H1 (cell line): ENCODE measurements around the gene DMRTC1B. TPM values are rescaled to one million over a fixed set of nuclear protein-coding genes. Genes with fewer than 3 reads are reported as not detected.
A peak's percentile ranks its signal among the peaks of the same experiment; 100 is the strongest.
"Not testable (repeated sequence)": the region's sequence is repeated elsewhere in the genome, so short reads cannot be mapped to it uniquely, and the experiment has no call there.

Experiments
- CTCF ChIA-PET: fragments of 300-600 bp; sonication (Branson Sonifier 250); formaldehyde crosslinking; loops from one replicate; lab custom pipeline; 2021; ENCODE audit not compliant: partially characterized antibody; lab: Charles Lee
- POLR2A ChIA-PET: fragments of 300-600 bp; sonication (Branson Sonifier 250); formaldehyde crosslinking; loops from one replicate; lab custom pipeline; 2021; ENCODE audit warnings: inconsistent platforms; ENCODE audit not compliant: partially characterized antibody; lab: Charles Lee
- DNase-seq, 2 experiments: peaks; one replicate each; pipeline versions ENCODE4 v3.0.0 to v3.0.0-alpha.2; 2010 to 2022; ENCODE audit warnings: low spot score in 2 of 2, low read depth in 1 of 2, mixed read lengths in 1 of 2
- FAIRE-seq: peaks from 2 replicates; lab custom pipeline; 2011; peaks lifted over from hg19 to GRCh38; lab: Jason Lieb, UNC
- H2AFZ ChIP-seq: 2 replicates; pipeline ENCODE4 v1.8.1; 2012; ENCODE audit warnings: low read length, inconsistent platforms
- H2AK5ac ChIP-seq: 2 replicates; pipeline ENCODE4 v1.6.1; 2013; ENCODE audit warnings: low read depth, low read length
- H2BK120ac ChIP-seq: replicated peaks from 2 replicates; pipeline ENCODE3; 2013; ENCODE audit warnings: low read depth, low read length, inconsistent platforms
- H2BK12ac ChIP-seq: 2 replicates; pipeline ENCODE4 v1.6.1; 2013; ENCODE audit warnings: low read depth, low read length
- H2BK15ac ChIP-seq: 2 replicates; pipeline ENCODE4 v1.6.1; 2013; ENCODE audit warnings: low read length
- H2BK20ac ChIP-seq: 2 replicates; pipeline ENCODE4 v1.6.1; 2013; ENCODE audit warnings: low read length
- H2BK5ac ChIP-seq: 2 replicates; pipeline ENCODE4 v1.6.1; 2013; ENCODE audit warnings: low read depth, low read length
- H3K14ac ChIP-seq: 2 replicates; pipeline ENCODE4 v1.6.1; 2013; ENCODE audit warnings: inconsistent platforms; ENCODE audit not compliant: insufficient read length
- H3K18ac ChIP-seq: 2 replicates; pipeline ENCODE4 v1.6.1; 2013; ENCODE audit warnings: low read length; ENCODE audit errors: extremely low read depth
- H3K23ac ChIP-seq: 2 replicates; pipeline ENCODE4 v1.6.1; 2013; ENCODE audit warnings: inconsistent platforms; ENCODE audit not compliant: insufficient read length
- H3K23me2 ChIP-seq: 2 replicates; pipeline ENCODE4 v1.6.1; 2013; ENCODE audit warnings: low read depth, low read length
- H3K27ac ChIP-seq: 2 replicates; pipeline ENCODE4 v1.6.1; 2011; ENCODE audit warnings: low read depth, low read length, inconsistent platforms
- H3K27me3 ChIP-seq, 4 experiments: replicated peaks in 1 of 4; 1 replicate in 1 of 4; 2 replicates in 3 of 4; pipeline versions ENCODE4 v1.6.1 to v1.8.1; 2011 to 2013; ENCODE audit warnings: low read length in 3 of 4, mild to moderate bottlenecking in 3 of 4, inconsistent platforms in 2 of 4, mixed read lengths in 2 of 4, moderate library complexity in 1 of 4; ENCODE audit not compliant: control insufficient read depth in 3 of 4, insufficient read depth in 3 of 4; ENCODE audit errors: extremely low read depth in 1 of 4
- H3K36me3 ChIP-seq, 4 experiments: 2 replicates each; pipeline versions ENCODE4 v1.6.1 to v1.8.1; 2011 to 2013; ENCODE audit warnings: mild to moderate bottlenecking in 4 of 4, low read length in 3 of 4, moderate library complexity in 2 of 4, control low read depth in 1 of 4, inconsistent platforms in 1 of 4; ENCODE audit not compliant: insufficient read depth in 4 of 4, control insufficient read depth in 2 of 4
- H3K4ac ChIP-seq: replicated peaks from 2 replicates; pipeline ENCODE3; 2013; ENCODE audit warnings: low read length, low read depth, mixed read lengths, inconsistent platforms; ENCODE audit not compliant: insufficient read length
- H3K4me1 ChIP-seq, 4 experiments: replicated peaks in 1 of 4; 1 replicate in 1 of 4; 2 replicates in 3 of 4; pipeline versions ENCODE4 v1.6.1 to v1.8.1; 2011 to 2013; ENCODE audit warnings: low read length in 3 of 4, inconsistent platforms in 2 of 4, mixed read lengths in 1 of 4; ENCODE audit not compliant: insufficient read depth in 4 of 4, control insufficient read depth in 3 of 4
- H3K4me2 ChIP-seq, 2 experiments: 2 replicates each; pipeline versions ENCODE4 v1.6.1 to v1.8.1; 2011 to 2013; ENCODE audit warnings: low read depth in 2 of 2, low read length in 2 of 2, control low read depth in 1 of 2, inconsistent platforms in 1 of 2, mild to moderate bottlenecking in 1 of 2; ENCODE audit not compliant: insufficient read depth in 1 of 2
- H3K4me3 ChIP-seq, 4 experiments: fragments of 200-600, 300-600 bp in 1 of 4; sonication (generic), shearing (Covaris generic), sonication (Bioruptor Twin) in 1 of 4; 2 replicates each; pipeline versions ENCODE4 v1.5.1 to v1.8.1; 2011 to 2016; ENCODE audit warnings: low read length in 4 of 4, low read depth in 3 of 4, control low read depth in 2 of 4, inconsistent platforms in 2 of 4, mild to moderate bottlenecking in 2 of 4, mixed read lengths in 1 of 4, moderate library complexity in 1 of 4; ENCODE audit not compliant: insufficient read depth in 2 of 4; ENCODE audit errors: extremely low read depth in 1 of 4
- H3K56ac ChIP-seq: replicated peaks from 2 replicates; pipeline ENCODE3; 2013; ENCODE audit warnings: low read depth, mild to moderate bottlenecking, mixed read lengths, low read length, inconsistent platforms; ENCODE audit not compliant: insufficient read length
- H3K79me1 ChIP-seq: 2 replicates; pipeline ENCODE4 v1.6.1; 2013; ENCODE audit warnings: low read depth, low read length, control low read depth
- H3K79me2 ChIP-seq, 2 experiments: 2 replicates each; pipeline versions ENCODE4 v1.6.1 to v1.8.1; 2012 to 2013; ENCODE audit warnings: low read length in 2 of 2, mild to moderate bottlenecking in 2 of 2, inconsistent platforms in 1 of 2; ENCODE audit not compliant: insufficient read depth in 2 of 2, control insufficient read depth in 1 of 2
- H3K9ac ChIP-seq, 4 experiments: replicated peaks in 1 of 4; 1 replicate in 1 of 4; 2 replicates in 3 of 4; pipeline versions ENCODE4 v1.6.1 to v1.8.1; 2011 to 2013; ENCODE audit warnings: low read depth in 3 of 4, low read length in 3 of 4, control low read depth in 2 of 4, mild to moderate bottlenecking in 2 of 4, moderate library complexity in 2 of 4, inconsistent platforms in 1 of 4; ENCODE audit errors: extremely low read depth in 1 of 4
- H3K9me3 ChIP-seq, 2 experiments: 2 replicates each; pipeline versions ENCODE4 v1.6.1 to v1.8.1; 2012 to 2013; ENCODE audit warnings: mild to moderate bottlenecking in 2 of 2, moderate library complexity in 2 of 2, control low read depth in 1 of 2, inconsistent platforms in 1 of 2, low read depth in 1 of 2, low read length in 1 of 2, mixed read lengths in 1 of 2; ENCODE audit not compliant: insufficient read depth in 2 of 2
- H4K20me1 ChIP-seq, 2 experiments: replicated peaks in 1 of 2; 2 replicates each; pipeline versions ENCODE3 to v1.8.1; 2011 to 2013; ENCODE audit warnings: inconsistent platforms in 2 of 2, low read length in 2 of 2, mild to moderate bottlenecking in 1 of 2; ENCODE audit not compliant: insufficient read depth in 2 of 2, control insufficient read depth in 1 of 2
- H4K5ac ChIP-seq: 2 replicates; pipeline ENCODE4 v1.6.1; 2013; ENCODE audit warnings: low read length, low read depth, mixed read lengths, inconsistent platforms; ENCODE audit not compliant: insufficient read length
- H4K8ac ChIP-seq: 2 replicates; pipeline ENCODE4 v1.8.0; 2013; ENCODE audit warnings: mild to moderate bottlenecking, moderate library complexity, low read length, inconsistent platforms; ENCODE audit not compliant: insufficient read depth; ENCODE audit errors: extremely low read depth
- H4K91ac ChIP-seq: replicated peaks from 2 replicates; pipeline ENCODE3; 2013; ENCODE audit warnings: low read length, mixed read lengths, inconsistent platforms; ENCODE audit not compliant: insufficient read length
- WGBS, 2 experiments: shearing (Covaris generic) in 1 of 2; methylation state at CpG; one replicate each; pipeline versions ENCODE4 v1.1.6 to v1.1.7; 2013 to 2015; ENCODE audit warnings: low lambda C conversion rate in 2 of 2, mixed read lengths in 2 of 2, inconsistent platforms in 1 of 2, low coverage in 1 of 2, missing lambda C conversion rate in 1 of 2; ENCODE audit not compliant: insufficient replicate concordance in 2 of 2, insufficient coverage in 1 of 2, insufficient read length in 1 of 2; ENCODE audit errors: extremely low coverage in 1 of 2, missing lambda C conversion rate in 1 of 2; 5-methylcytosine and 5-hydroxymethylcytosine counted together
- polyA plus RNA-seq, 7 experiments: library from polyadenylated mRNA; depleted of rRNA in 3 of 7; stranded (reverse) in 5 of 7; unstranded in 2 of 7; fragments of >200 nt in 5 of 7; fragments of 200-250 nt in 2 of 7; gene quantifications; 1 replicate in 5 of 7; 2 replicates in 1 of 7; 4 replicates in 1 of 7; pipeline versions ENCODE4 v1.2.1 to v1.2.3, GENCODE V29; 2011 to 2013; ENCODE audit warnings: missing spikeins in 2 of 7, mixed read lengths in 2 of 7
- total RNA-seq: library from RNA; stranded (reverse); fragmentation: NEBNext Ultra II Directional; extraction: Animal tissue kit (Norgen Biotek cat#: 25700); gene quantifications from 2 replicates; pipeline ENCODE4 v1.2.1, GENCODE V29; 2021

The DMRTC1B gene
- total and polyA plus RNA-seq, 2 of the 8 experiments (the other 6 are each of a cell fraction or from before 2014, with no cell fraction given): not detected

DNA sequence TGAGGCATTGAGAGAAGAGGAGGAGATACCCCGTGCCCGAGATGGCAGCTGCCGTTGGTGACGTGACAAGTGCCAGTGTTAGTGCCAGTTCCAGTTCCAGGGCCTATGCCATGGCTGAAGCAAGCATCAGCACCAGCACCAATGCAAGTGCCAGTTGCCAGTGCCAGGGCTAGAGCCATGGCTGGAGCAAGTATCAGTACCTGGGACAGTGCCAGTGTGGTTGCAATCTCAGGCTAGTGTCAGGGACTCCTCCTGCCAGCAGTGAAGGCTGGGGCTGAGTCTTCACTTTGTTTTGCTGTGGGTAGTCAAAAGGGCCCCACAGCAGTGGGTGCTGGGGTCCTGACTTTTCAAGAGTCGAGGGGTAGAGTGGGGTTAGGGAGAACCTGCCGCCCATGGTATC, 1.5 kb downstream of the DMRTC1B start:
- H2BK12ac ChIP-seq, H4K91ac ChIP-seq, H2AK5ac ChIP-seq, H3K79me1 ChIP-seq, H2AFZ ChIP-seq, H3K27ac ChIP-seq, H3K23ac ChIP-seq, H3K56ac ChIP-seq, H2BK5ac ChIP-seq, H4K5ac ChIP-seq, H3K18ac ChIP-seq, H2BK120ac ChIP-seq, H4K20me1 ChIP-seq, H2BK20ac ChIP-seq, DNase-seq, H3K4ac ChIP-seq, H3K23me2 ChIP-seq, CTCF ChIA-PET, H3K27me3 ChIP-seq, H3K4me2 ChIP-seq, H4K8ac ChIP-seq, H3K79me2 ChIP-seq, H3K36me3 ChIP-seq, H3K4me1 ChIP-seq, H3K14ac ChIP-seq, H2BK15ac ChIP-seq, H3K4me3 ChIP-seq, POLR2A ChIA-PET, H3K9ac ChIP-seq, H3K9me3 ChIP-seq: not testable (repeated sequence)
- WGBS, 2 experiments: no CpG with 5 or more reads among the region's 6 CpGs
- peak; percentile 77 for FAIRE-seq

DNA sequence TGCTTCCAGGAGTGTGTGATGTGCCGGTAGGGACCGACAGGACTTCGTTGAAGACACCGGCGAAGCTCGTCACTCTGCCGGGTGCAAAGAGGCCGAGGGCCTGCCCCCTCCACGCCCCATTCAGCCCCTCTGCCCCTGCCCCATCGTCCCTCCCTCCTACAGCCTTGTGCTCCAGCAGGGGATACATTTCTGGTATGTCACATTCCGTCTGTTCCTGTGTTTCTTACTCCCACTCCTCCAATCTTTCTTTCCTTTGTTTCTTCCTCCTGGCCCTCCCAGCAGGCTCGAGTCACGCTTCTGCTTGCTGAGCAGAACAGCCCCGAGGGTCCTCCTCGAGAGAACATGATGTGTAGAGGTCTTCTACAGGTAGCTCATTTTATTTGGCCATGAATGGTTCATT, 5.9 kb downstream of the DMRTC1B start, which contains the start of gene FAM236B:
FAM236B (minus strand) TSS at position 101 of the 400 bp plus-strand sequence; CDS start at position 1, 100 bp downstream.
- H3K18ac ChIP-seq, H3K56ac ChIP-seq, H3K79me2 ChIP-seq, H3K4me2 ChIP-seq, H2AFZ ChIP-seq, H3K23me2 ChIP-seq, H3K27me3 ChIP-seq, H3K23ac ChIP-seq, H4K20me1 ChIP-seq, H2BK15ac ChIP-seq, H3K9ac ChIP-seq, H3K79me1 ChIP-seq, H2BK5ac ChIP-seq, H2BK20ac ChIP-seq, H3K4me3 ChIP-seq, H4K91ac ChIP-seq, H3K9me3 ChIP-seq, H4K8ac ChIP-seq, FAIRE-seq, CTCF ChIA-PET, POLR2A ChIA-PET, H2BK120ac ChIP-seq, H3K4ac ChIP-seq, H3K14ac ChIP-seq, H3K27ac ChIP-seq, H2AK5ac ChIP-seq, DNase-seq, H3K4me1 ChIP-seq, H4K5ac ChIP-seq, H2BK12ac ChIP-seq, H3K36me3 ChIP-seq: not testable (repeated sequence)
- WGBS, 2 experiments: no CpG with 5 or more reads among the region's 15 CpGs
